Neural cell (in vitro differentiated cells): ENCODE results near the gene GRAMD1B.

Experiments
- EP300 ChIP-seq: fragments of 450-650 bp; conservative IDR thresholded peaks from 2 replicates; pipeline ENCODE4 v1.6.1; 2014; ENCODE audit warnings: antibody characterized with exemption, mild to moderate bottlenecking, moderate library complexity; ENCODE audit not compliant: poor library complexity, severe bottlenecking
- EZH2 ChIP-seq: fragments of 200-600, 300-800 bp; shearing (Covaris generic), sonication (generic); IDR thresholded peaks from 2 replicates; pipeline ENCODE4 v1.6.1; 2014; ENCODE audit warnings: antibody characterized with exemption, low read length, borderline replicate concordance, mild to moderate bottlenecking; ENCODE audit not compliant: insufficient read depth, poor library complexity, severe bottlenecking
- MXI1 ChIP-seq: fragments of 450-650 bp; conservative IDR thresholded peaks from 2 replicates; pipeline ENCODE4 v1.6.1; 2014; ENCODE audit warnings: antibody characterized with exemption, mild to moderate bottlenecking; ENCODE audit not compliant: poor library complexity, severe bottlenecking
- POLR2AphosphoS5 ChIP-seq: IDR thresholded peaks from 2 replicates; pipeline ENCODE4 v1.6.1; 2012
- RAD21 ChIP-seq: fragments of 450-650 bp; conservative IDR thresholded peaks from 2 replicates; pipeline ENCODE4 v1.6.1; 2014; ENCODE audit warnings: antibody characterized with exemption, mild to moderate bottlenecking, moderate library complexity
- SMC3 ChIP-seq: fragments of 450-650 bp; conservative IDR thresholded peaks from 2 replicates; pipeline ENCODE4 v1.6.1; 2014; ENCODE audit warnings: antibody characterized with exemption, mild to moderate bottlenecking, moderate library complexity; ENCODE audit not compliant: poor library complexity
- TAF1 ChIP-seq: IDR thresholded peaks from 2 replicates; pipeline ENCODE4 v1.6.1; 2012; ENCODE audit warnings: low read depth
- TF ChIP-seq, protein P1 (sequence below): fragments of 450-650 bp; IDR thresholded peaks from 2 replicates; pipeline ENCODE4 v1.5.1; 2014; ENCODE audit warnings: antibody characterized with exemption, mild to moderate bottlenecking, moderate library complexity; ENCODE audit not compliant: poor library complexity, severe bottlenecking
- TF ChIP-seq, protein P2 (sequence below): IDR thresholded peaks from 2 replicates; pipeline ENCODE4 v1.6.1; 2012; ENCODE audit warnings: borderline replicate concordance

DNA sequence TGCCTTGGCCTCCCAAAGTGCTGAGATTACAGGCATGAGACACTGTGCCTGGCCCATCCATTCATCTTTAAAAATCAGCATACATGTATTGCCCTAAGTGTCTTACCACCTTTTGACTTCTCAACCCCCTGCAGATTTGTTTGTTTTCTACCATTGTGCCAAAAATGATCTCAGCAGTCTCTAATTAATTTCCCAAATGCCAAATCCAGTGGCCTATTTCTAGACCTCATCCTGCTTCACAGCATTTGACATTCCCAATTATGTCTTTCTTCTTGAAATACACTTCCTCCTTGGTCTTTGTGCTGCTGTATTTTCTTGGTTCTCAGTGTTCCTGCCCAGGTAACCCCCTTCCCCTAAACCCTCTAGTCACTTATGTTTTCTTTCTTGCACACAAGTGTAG lies 46.0 kb upstream of the GRAMD1B start:
- TF ChIP-seq, protein P1, sequence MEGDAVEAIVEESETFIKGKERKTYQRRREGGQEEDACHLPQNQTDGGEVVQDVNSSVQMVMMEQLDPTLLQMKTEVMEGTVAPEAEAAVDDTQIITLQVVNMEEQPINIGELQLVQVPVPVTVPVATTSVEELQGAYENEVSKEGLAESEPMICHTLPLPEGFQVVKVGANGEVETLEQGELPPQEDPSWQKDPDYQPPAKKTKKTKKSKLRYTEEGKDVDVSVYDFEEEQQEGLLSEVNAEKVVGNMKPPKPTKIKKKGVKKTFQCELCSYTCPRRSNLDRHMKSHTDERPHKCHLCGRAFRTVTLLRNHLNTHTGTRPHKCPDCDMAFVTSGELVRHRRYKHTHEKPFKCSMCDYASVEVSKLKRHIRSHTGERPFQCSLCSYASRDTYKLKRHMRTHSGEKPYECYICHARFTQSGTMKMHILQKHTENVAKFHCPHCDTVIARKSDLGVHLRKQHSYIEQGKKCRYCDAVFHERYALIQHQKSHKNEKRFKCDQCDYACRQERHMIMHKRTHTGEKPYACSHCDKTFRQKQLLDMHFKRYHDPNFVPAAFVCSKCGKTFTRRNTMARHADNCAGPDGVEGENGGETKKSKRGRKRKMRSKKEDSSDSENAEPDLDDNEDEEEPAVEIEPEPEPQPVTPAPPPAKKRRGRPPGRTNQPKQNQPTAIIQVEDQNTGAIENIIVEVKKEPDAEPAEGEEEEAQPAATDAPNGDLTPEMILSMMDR = no peak
- TF ChIP-seq SMC3 (no peak), EZH2 (no peak), POLR2AphosphoS5 (no peak), RAD21 (no peak), EP300 (no peak), TAF1 (no peak), MXI1 (no peak)
- TF ChIP-seq, protein P2, sequence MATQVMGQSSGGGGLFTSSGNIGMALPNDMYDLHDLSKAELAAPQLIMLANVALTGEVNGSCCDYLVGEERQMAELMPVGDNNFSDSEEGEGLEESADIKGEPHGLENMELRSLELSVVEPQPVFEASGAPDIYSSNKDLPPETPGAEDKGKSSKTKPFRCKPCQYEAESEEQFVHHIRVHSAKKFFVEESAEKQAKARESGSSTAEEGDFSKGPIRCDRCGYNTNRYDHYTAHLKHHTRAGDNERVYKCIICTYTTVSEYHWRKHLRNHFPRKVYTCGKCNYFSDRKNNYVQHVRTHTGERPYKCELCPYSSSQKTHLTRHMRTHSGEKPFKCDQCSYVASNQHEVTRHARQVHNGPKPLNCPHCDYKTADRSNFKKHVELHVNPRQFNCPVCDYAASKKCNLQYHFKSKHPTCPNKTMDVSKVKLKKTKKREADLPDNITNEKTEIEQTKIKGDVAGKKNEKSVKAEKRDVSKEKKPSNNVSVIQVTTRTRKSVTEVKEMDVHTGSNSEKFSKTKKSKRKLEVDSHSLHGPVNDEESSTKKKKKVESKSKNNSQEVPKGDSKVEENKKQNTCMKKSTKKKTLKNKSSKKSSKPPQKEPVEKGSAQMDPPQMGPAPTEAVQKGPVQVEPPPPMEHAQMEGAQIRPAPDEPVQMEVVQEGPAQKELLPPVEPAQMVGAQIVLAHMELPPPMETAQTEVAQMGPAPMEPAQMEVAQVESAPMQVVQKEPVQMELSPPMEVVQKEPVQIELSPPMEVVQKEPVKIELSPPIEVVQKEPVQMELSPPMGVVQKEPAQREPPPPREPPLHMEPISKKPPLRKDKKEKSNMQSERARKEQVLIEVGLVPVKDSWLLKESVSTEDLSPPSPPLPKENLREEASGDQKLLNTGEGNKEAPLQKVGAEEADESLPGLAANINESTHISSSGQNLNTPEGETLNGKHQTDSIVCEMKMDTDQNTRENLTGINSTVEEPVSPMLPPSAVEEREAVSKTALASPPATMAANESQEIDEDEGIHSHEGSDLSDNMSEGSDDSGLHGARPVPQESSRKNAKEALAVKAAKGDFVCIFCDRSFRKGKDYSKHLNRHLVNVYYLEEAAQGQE = no peak
